ENCODE data around the gene PIK3C2G.

DNA sequence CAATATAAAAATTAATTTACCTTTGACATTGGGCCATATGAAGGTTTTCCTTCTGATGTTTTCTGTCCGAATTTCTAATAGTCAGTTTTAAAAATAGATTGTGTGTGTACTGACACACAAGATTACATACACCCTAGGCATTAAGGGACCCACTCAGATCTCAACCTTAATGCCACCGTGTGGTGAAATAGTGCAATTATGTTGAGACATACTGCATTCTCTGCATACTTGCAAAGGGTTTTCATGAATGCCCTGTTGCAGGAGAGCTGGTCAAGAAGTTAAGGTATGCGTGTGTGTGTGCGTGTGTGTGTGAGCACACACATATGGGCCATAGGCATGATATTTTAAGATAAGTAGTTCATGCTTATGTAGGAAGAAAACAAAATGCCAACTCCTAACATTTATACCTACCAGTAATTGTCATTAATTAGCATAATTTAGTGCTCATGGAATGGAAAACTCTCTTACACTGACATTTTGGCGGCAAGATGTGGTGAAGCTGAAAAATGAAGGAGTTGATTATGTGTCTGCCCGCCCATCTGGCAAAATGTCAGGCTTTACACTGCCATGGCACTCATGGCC, 58.8 kb downstream of the PIK3C2G start:
- TF ChIP-seq CTCF (IDR thresholded peaks at IDR 0.05), result peak; percentile 64
- TF ChIP-seq EZH2 (IDR thresholded peaks at IDR 0.05), result no peak
- no peak for TF ChIP-seq EZH2phosphoT487 (IDR thresholded peaks at IDR 0.05)
